ENCODE data around the gene CDK5RAP1.
"Not testable (repeated sequence)": the region's sequence is repeated elsewhere in the genome, so short reads cannot be mapped to it uniquely, and the experiment has no call there.

CDK5RAP1 gene

GRCh38 chr20:33391722-33392415, 9.4 kb downstream of the CDK5RAP1 start:
- no peak for DNase-seq (ENCODE audit: extremely low spot score)
- TF ChIP-seq PKNOX1 (IDR thresholded peaks at IDR 0.05) (no peak), BHLHE40 (IDR thresholded peaks at IDR 0.05; ENCODE audit: borderline replicate concordance) (no peak), CTBP1 (IDR thresholded peaks at IDR 0.05; ENCODE audit: borderline replicate concordance) (no peak), LEF1 (IDR thresholded peaks at IDR 0.05; ENCODE audit: borderline replicate concordance) (no peak), SP1 (IDR thresholded peaks at IDR 0.05) (no peak), HDGF (IDR thresholded peaks at IDR 0.05; ENCODE audit: borderline replicate concordance) (no peak), ELF4 (IDR thresholded peaks at IDR 0.05) (no peak), ZNF384 (IDR thresholded peaks at IDR 0.05) (no peak), FOXM1 (IDR thresholded peaks at IDR 0.05; ENCODE audit: borderline replicate concordance) (no peak), FOXA1 (IDR thresholded peaks at IDR 0.05) (no peak), ARNT (IDR thresholded peaks at IDR 0.05) (no peak), TARDBP (IDR thresholded peaks at IDR 0.05) (no peak), L3MBTL2 (conservative IDR thresholded peaks at IDR 0.05) (no peak), FOXK2 (IDR thresholded peaks at IDR 0.05) (no peak)
- ChIA-PET CTCF (no interaction called here), POLR2A (no interaction called here)

GRCh38 chr20:33389326-33389725, 12.0 kb downstream of the CDK5RAP1 start:
- DNase-seq (ENCODE audit: extremely low spot score); POLR2A ChIA-PET; CTCF ChIA-PET: not testable (repeated sequence)

- ChIA-PET CTCF (no interaction called here), POLR2A (no interaction called here)
- DNase-seq (ENCODE audit: extremely low spot score) = no peak
- no peak for TF ChIP-seq BHLHE40 (IDR thresholded peaks at IDR 0.05; ENCODE audit: borderline replicate concordance)
- no peak for TF ChIP-seq L3MBTL2 (conservative IDR thresholded peaks at IDR 0.05)
- TF ChIP-seq NFRKB (IDR thresholded peaks at IDR 0.05) = no peak
- TF ChIP-seq CTBP1 (IDR thresholded peaks at IDR 0.05; ENCODE audit: borderline replicate concordance) = no peak
- TF ChIP-seq SUZ12 (IDR thresholded peaks at IDR 0.05) = no peak
These were observed 13.1 kb downstream of the CDK5RAP1 start for GRCh38 chr20:33388268-33388667.

GRCh38 chr20:33387177-33387576, 14.1 kb downstream of the CDK5RAP1 start:
- CTCF ChIA-PET = no interaction called here
- TF ChIP-seq TARDBP (IDR thresholded peaks at IDR 0.05) = no peak
- TF ChIP-seq HDGF (IDR thresholded peaks at IDR 0.05; ENCODE audit: borderline replicate concordance) = no peak
- no peak for TF ChIP-seq FOXK2 (IDR thresholded peaks at IDR 0.05)
- TF ChIP-seq FOXM1 (IDR thresholded peaks at IDR 0.05; ENCODE audit: borderline replicate concordance) = no peak
- no peak for TF ChIP-seq CTBP1 (IDR thresholded peaks at IDR 0.05; ENCODE audit: borderline replicate concordance)
- no peak for TF ChIP-seq PKNOX1 (IDR thresholded peaks at IDR 0.05)
- TF ChIP-seq ZNF384 (IDR thresholded peaks at IDR 0.05) = no peak
- TF ChIP-seq FOXA1 (IDR thresholded peaks at IDR 0.05) = no peak
- no peak for TF ChIP-seq NFRKB (IDR thresholded peaks at IDR 0.05)
- no peak for TF ChIP-seq L3MBTL2 (conservative IDR thresholded peaks at IDR 0.05)
- TF ChIP-seq ARNT (IDR thresholded peaks at IDR 0.05) = no peak
- no peak for TF ChIP-seq ELF4 (IDR thresholded peaks at IDR 0.05)
- no peak for TF ChIP-seq SUZ12 (IDR thresholded peaks at IDR 0.05)
- POLR2A ChIA-PET = no interaction called here
- no peak for DNase-seq (ENCODE audit: extremely low spot score)

GRCh38 chr20:33386673-33387072, 14.6 kb downstream of the CDK5RAP1 start:
- POLR2A ChIA-PET = no interaction called here
- CTCF ChIA-PET = no interaction called here
- TF ChIP-seq ZNF384 (IDR thresholded peaks at IDR 0.05) = no peak
- TF ChIP-seq ELF4 (IDR thresholded peaks at IDR 0.05) = no peak
- TF ChIP-seq SUZ12 (IDR thresholded peaks at IDR 0.05) = no peak
- TF ChIP-seq ARNT (IDR thresholded peaks at IDR 0.05) = no peak
- no peak for TF ChIP-seq BHLHE40 (IDR thresholded peaks at IDR 0.05; ENCODE audit: borderline replicate concordance)
- no peak for TF ChIP-seq FOXA1 (IDR thresholded peaks at IDR 0.05)
- TF ChIP-seq LEF1 (IDR thresholded peaks at IDR 0.05; ENCODE audit: borderline replicate concordance) = no peak
- TF ChIP-seq TARDBP (IDR thresholded peaks at IDR 0.05) = no peak
- no peak for TF ChIP-seq CTBP1 (IDR thresholded peaks at IDR 0.05; ENCODE audit: borderline replicate concordance)
- TF ChIP-seq FOXM1 (IDR thresholded peaks at IDR 0.05; ENCODE audit: borderline replicate concordance) = no peak
- TF ChIP-seq SP1 (IDR thresholded peaks at IDR 0.05) = no peak
- DNase-seq (ENCODE audit: extremely low spot score) = no peak

- ChIA-PET POLR2A (interaction anchor here (1.1 kb wide), 1 partner anchor 24 kb away, joined by 3 read pairs; the partner anchor contains the start of gene CDK5RAP1), CTCF (interaction anchor here (0.7 kb wide), 1 partner anchor 114 kb away, joined by 3 read pairs; no protein-coding TSS in a partner anchor)
- no peak for DNase-seq (ENCODE audit: extremely low spot score)
- TF ChIP-seq CTBP1 (IDR thresholded peaks at IDR 0.05; ENCODE audit: borderline replicate concordance) (no peak), SUZ12 (IDR thresholded peaks at IDR 0.05) (no peak), HDGF (IDR thresholded peaks at IDR 0.05; ENCODE audit: borderline replicate concordance) (no peak), FOXA1 (IDR thresholded peaks at IDR 0.05) (no peak), NFRKB (IDR thresholded peaks at IDR 0.05) (no peak), ELF4 (IDR thresholded peaks at IDR 0.05) (no peak), ARNT (IDR thresholded peaks at IDR 0.05) (no peak), FOXM1 (IDR thresholded peaks at IDR 0.05; ENCODE audit: borderline replicate concordance) (no peak), LEF1 (IDR thresholded peaks at IDR 0.05; ENCODE audit: borderline replicate concordance) (no peak), ZNF384 (IDR thresholded peaks at IDR 0.05) (no peak), TARDBP (IDR thresholded peaks at IDR 0.05) (no peak), BHLHE40 (IDR thresholded peaks at IDR 0.05; ENCODE audit: borderline replicate concordance) (no peak), FOXK2 (IDR thresholded peaks at IDR 0.05) (no peak)
These were observed 24.0 kb downstream of the CDK5RAP1 start for GRCh38 chr20:33377366-33377765.
